Pancreas (tissue), 10 donors: ENCODE measurements around the gene MNAT1. TPM values are rescaled to one million over a fixed set of nuclear protein-coding genes. Genes with fewer than 3 reads are reported as not detected.

Experiments
- ATAC-seq, 4 donors: fragments of 200-7000 bp; cut with Tn5 transposase; one replicate each; pipeline versions ENCODE4 v1.8.0 to v1.9.1; 2020; ENCODE audit warnings: mild to moderate bottlenecking in 4 of 4, moderate library complexity in 4 of 4
- DNase-seq, 6 donors: peaks; one replicate each; pipeline ENCODE4 v3.0.0-alpha.2; 2020
- FAIRE-seq: peaks from 2 replicates; lab custom pipeline; 2012; peaks lifted over from hg19 to GRCh38; lab: Jason Lieb, UNC
- H3K27ac ChIP-seq, 4 donors: fragments of 200-600 bp; sonication (generic); 1 replicate in 3 of 4; 2 replicates in 1 of 4; pipeline versions ENCODE4 v1.5.0 to v1.8.0; 2020
- H3K27me3 ChIP-seq, 4 donors: fragments of 200-600 bp; one replicate each; pipeline ENCODE4 v1.8.0; 2021
- H3K36me3 ChIP-seq, 3 donors: fragments of 200-600 bp; sonication (generic) in 1 of 3; one replicate each; pipeline versions ENCODE4 v1.5.0 to v1.8.0; 2020 to 2021
- H3K4me1 ChIP-seq, 3 donors: fragments of 200-600 bp; one replicate each; pipeline ENCODE4 v1.8.0; 2021
- H3K4me3 ChIP-seq, 4 donors: fragments of 200-600 bp; sonication (generic) in 2 of 4; one replicate each; pipeline versions ENCODE4 v1.5.0 to v1.8.0; 2020 to 2021
- H3K9me3 ChIP-seq, 4 donors: fragments of 200-600 bp; one replicate each; pipeline ENCODE4 v1.8.0; 2021
- CTCF ChIP-seq, 4 donors: fragments of 200-600 bp; sonication (generic) in 3 of 4; IDR thresholded peaks; one replicate each; pipeline versions ENCODE4 v1.5.0 to v1.8.0; 2021; ENCODE audit warnings: antibody characterized with exemption in 4 of 4
- WGBS, 2 donors: extraction: QIAGEN DNeasy Blood & Tissue Kit; methylation state at CpG; one replicate each; pipeline ENCODE4 v1.1.7; 2013; 5-methylcytosine and 5-hydroxymethylcytosine counted together
- intact Hi-C, 3 donors: fragments of 100-400 bp; cut with DNase I; formaldehyde crosslinking; loops; one replicate each; pipeline versions ENCODE4 v1.11.1 to v1.14.2; 2022
- polyA plus RNA-seq, 2 donors: library from polyadenylated mRNA; stranded (reverse); fragments of 200-250 nt; gene quantifications; one replicate each; pipeline ENCODE4 v1.2.3, GENCODE V29; 2013
- total RNA-seq, 6 donors: library from RNA; stranded (reverse); fragmentation: NEBNext Ultra II Directional in 4 of 6; extraction: Animal tissue kit (Norgen Biotek cat#: 25700) in 4 of 6; gene quantifications; one replicate each; pipeline versions ENCODE4 v1.2.1 to v1.2.4, GENCODE V29; 2021 to 2023
- donor health status: healthy with polysubstance abuse.
- donor health status: DM: no; HTN: no; CAD: no; lungs with moderate emphysema.
- donor health status: DM: no; HTN: no; CAD: no.
- donor health status: control.
- donor health status: control.
- donor health status: Bipolar disorder and iron deficiency.
- donor health status: DM: yes; HTN: yes; CAD: no.
- donor health status: DM: no; HTN: no; CAD: no.
- donor health status: DM: no; HTN: no; CAD: no.
- donor health status: DM: yes; HTN: yes; CAD: no.

Gene MNAT1
- total and polyA plus RNA-seq, 8 donors = 6.9 to 15.6 (median 12.2) TPM

GRCh38 chr14:60935319-60935718 is 200.8 kb downstream of the MNAT1 start:
- H3K36me3 ChIP-seq = no peaks in the 10 kb centered on the region
- ATAC-seq (no peak), FAIRE-seq (no peak), DNase-seq (no peak)
- intact Hi-C loops = no loop called here
- H3K9me3 ChIP-seq = no peaks in the 10 kb centered on the region
- no peak for TF ChIP-seq CTCF (IDR thresholded peaks at IDR 0.05)
- no peaks in the 10 kb centered on the region for H3K27me3 ChIP-seq
- no peak overlapping the region for H3K27ac ChIP-seq
- H3K4me1 ChIP-seq = no peaks in the 10 kb centered on the region
- no peak overlapping the region for H3K4me3 ChIP-seq

GRCh38 chr14:60943637-60944032 is 209.1 kb downstream of the MNAT1 start:
- Histone ChIP-seq H3K4me1 (no peaks in the 10 kb centered on the region), H3K27ac (no peak overlapping the region), H3K36me3 (no peaks in the 10 kb centered on the region), H3K9me3 (no peaks in the 10 kb centered on the region), H3K4me3 (no peak overlapping the region), H3K27me3 (no peaks in the 10 kb centered on the region)
- intact Hi-C loops = no loop called here
- ATAC-seq (no peak), DNase-seq (no peak), FAIRE-seq (no peak)
- WGBS, 2 donors = 93 to 94% methylated on average over 1 of the region's 1 CpG
- no peak for TF ChIP-seq CTCF (IDR thresholded peaks at IDR 0.05)

GRCh38 chr14:60944204-60944603 is 209.6 kb downstream of the MNAT1 start:
- Histone ChIP-seq H3K9me3 (no peaks in the 10 kb centered on the region), H3K4me1 (no peaks in the 10 kb centered on the region), H3K36me3 (no peaks in the 10 kb centered on the region), H3K4me3 (no peak overlapping the region), H3K27me3 (no peaks in the 10 kb centered on the region), H3K27ac (no peak overlapping the region)
- no peak for ATAC-seq
- DNase-seq = no peak
- no peak for FAIRE-seq
- WGBS, 2 donors = 63 to 65% methylated on average over 4 of the region's 4 CpGs
- intact Hi-C loops = no loop called here
- no peak for TF ChIP-seq CTCF (IDR thresholded peaks at IDR 0.05)

- no peaks in the 10 kb centered on the region for H3K9me3 ChIP-seq
- no peaks in the 10 kb centered on the region for H3K4me1 ChIP-seq
- WGBS, 2 donors = 88 to 94% methylated on average over 1 of the region's 1 CpG
- no peak for TF ChIP-seq CTCF (IDR thresholded peaks at IDR 0.05)
- no peaks in the 10 kb centered on the region for H3K36me3 ChIP-seq
- ATAC-seq (no peak), DNase-seq (no peak), FAIRE-seq (no peak)
- H3K27ac ChIP-seq = no peak overlapping the region
- H3K4me3 ChIP-seq = no peak overlapping the region
- intact Hi-C loops = no loop called here
- no peaks in the 10 kb centered on the region for H3K27me3 ChIP-seq
These were observed 211.4 kb downstream of the MNAT1 start for GRCh38 chr14:60945984-60946383.

- ATAC-seq = no peak
- intact Hi-C loops = no loop called here
- no peaks in the 10 kb centered on the region for H3K4me1 ChIP-seq
- FAIRE-seq = no peak
- TF ChIP-seq CTCF (IDR thresholded peaks at IDR 0.05) = no peak
- H3K36me3 ChIP-seq = no peaks in the 10 kb centered on the region
- H3K9me3 ChIP-seq = no peaks in the 10 kb centered on the region
- DNase-seq = no peak
- 82 to 85% methylated on average over 3 of the region's 3 CpGs for WGBS, 2 donors
- no peaks in the 10 kb centered on the region for H3K27me3 ChIP-seq
- no peak overlapping the region for H3K27ac ChIP-seq
- no peak overlapping the region for H3K4me3 ChIP-seq
These were observed 212.2 kb downstream of the MNAT1 start for GRCh38 chr14:60946773-60947172.
